Activated CD8-positive, alpha-beta T cell treated with anti-CD3 and anti-CD28 coated beads, Interleukin-2, amount 10 ng/mL, durations not matched to agents 7 days and 5 days (primary cell): Measurements from ENCODE around the gene IGFLR1. TPM values are rescaled to one million over a fixed set of nuclear protein-coding genes. Genes with fewer than 3 reads are reported as not detected.

ENCODE experiments used
- ATAC-seq: fragments of 150-1000 bp; cut with Tn5 transposase; one replicate; pipeline ENCODE4 v1.10.0; 2021; ENCODE audit warnings: moderate library complexity
- CTCF ChIA-PET: fragments of 350-600 bp; sonication (Branson Sonifier 250); formaldehyde crosslinking; loops from one replicate; lab custom pipeline; 2021; ENCODE audit warnings: antibody characterized with exemption; lab: Charles Lee
- POLR2A ChIA-PET: fragments of 350-600 bp; sonication (Branson Sonifier 250); formaldehyde crosslinking; loops from one replicate; lab custom pipeline; 2021; ENCODE audit warnings: antibody characterized with exemption; lab: Charles Lee
- DNase-seq: peaks from one replicate; pipeline ENCODE4 v3.0.0-alpha.2; 2020
- H3K27ac Mint-ChIP-seq: one replicate; pipeline ENCODE4 v1.8.0; 2021; ENCODE audit warnings: mild to moderate bottlenecking, mixed read lengths
- H3K27me3 Mint-ChIP-seq: one replicate; pipeline ENCODE4 v1.8.0; 2021; ENCODE audit warnings: low read depth, mixed read lengths
- H3K36me3 Mint-ChIP-seq: one replicate; pipeline ENCODE4 v1.8.0; 2021; ENCODE audit warnings: low read depth, mixed read lengths
- H3K4me1 Mint-ChIP-seq: one replicate; pipeline ENCODE4 v1.8.0; 2021; ENCODE audit warnings: low read depth, mixed read lengths
- H3K4me3 Mint-ChIP-seq: one replicate; pipeline ENCODE4 v1.8.0; 2021; ENCODE audit warnings: mild to moderate bottlenecking, mixed read lengths
- H3K9me3 Mint-ChIP-seq: one replicate; pipeline ENCODE4 v1.8.0; 2022; ENCODE audit warnings: mixed read lengths; ENCODE audit not compliant: insufficient read depth
- total RNA-seq, 2 experiments: library from RNA; stranded (reverse); gene quantifications; one replicate each; pipeline ENCODE4 v1.2.3, GENCODE V29; 2021

IGFLR1 gene
- 10 to 100 TPM; 29.9 to 37.1 TPM for total RNA-seq

- Mint-ChIP-seq H3K4me3 (peak within 1 kb of the TSS; percentile 93), H3K27ac (peak within 1 kb of the TSS; percentile 93), H3K9me3 (no peaks in the 10 kb centered on the region), H3K36me3 (peaks cover 32% of the 10 kb centered on the region), H3K27me3 (no peaks in the 10 kb centered on the region), H3K4me1 (peaks cover 55% of the 10 kb centered on the region)
- ChIA-PET CTCF (interaction anchor here (0.9 to 2.0 kb wide), 4 partner anchors 12 to 189 kb away, joined by 3 to 7 read pairs (median 4); no protein-coding TSS in a partner anchor), POLR2A (interaction anchor here (0.9 to 4.3 kb wide), 4 partner anchors 24 to 42 kb away, joined by 3 to 14 read pairs (median 4); partner anchors contain the start of gene KMT2B)
- DNase-seq (peak; percentile 80), ATAC-seq (no peak)
These were observed at the start of gene IGFLR1 for GRCh38 chr19:35742121-35742724. IGFLR1 (minus strand) TSS chr19:35742452; CDS start chr19:35741180, 1,272 bp downstream.

GRCh38 chr19:35791814-35792279 lies 49.6 kb upstream of the IGFLR1 start:
- Mint-ChIP-seq H3K36me3 (no peaks in the 10 kb centered on the region), H3K27ac (no peak overlapping the region), H3K27me3 (peaks cover 14% of the 10 kb centered on the region), H3K4me1 (no peaks in the 10 kb centered on the region), H3K4me3 (no peak overlapping the region), H3K9me3 (no peaks in the 10 kb centered on the region)
- ATAC-seq (no peak), DNase-seq (no peak)
- ChIA-PET CTCF (no interaction called here), POLR2A (no interaction called here)

GRCh38 chr19:35790981-35791813 lies 48.9 kb upstream of the IGFLR1 start:
- H3K36me3 Mint-ChIP-seq = no peaks in the 10 kb centered on the region

GRCh38 chr19:35789978-35790944 lies 48.0 kb upstream of the IGFLR1 start:
- no peak for ATAC-seq
- CTCF ChIA-PET = interaction anchor here (1.0 to 1.8 kb wide), 2 partner anchors 29 to 141 kb away, joined by 4 read pairs; no protein-coding TSS in a partner anchor

More at GRCh38 chr19:35790981-35791813, 48.9 kb upstream of the IGFLR1 start:
- no peak overlapping the region for H3K4me3 Mint-ChIP-seq
- H3K27ac Mint-ChIP-seq = no peak overlapping the region
- ChIA-PET CTCF (interaction anchor here (1.0 kb wide), 1 partner anchor 140 kb away, joined by 4 read pairs; no protein-coding TSS in a partner anchor), POLR2A (no interaction called here)
- ATAC-seq (peak; percentile 43), DNase-seq (peak; percentile 36)
- H3K27me3 Mint-ChIP-seq = peaks cover 8% of the 10 kb centered on the region
- H3K9me3 Mint-ChIP-seq = no peaks in the 10 kb centered on the region
- no peaks in the 10 kb centered on the region for H3K4me1 Mint-ChIP-seq

GRCh38 chr19:35789195-35789977 lies 47.1 kb upstream of the IGFLR1 start:
- POLR2A ChIA-PET = no interaction called here
- H3K27ac Mint-ChIP-seq = no peak overlapping the region
- CTCF ChIA-PET = interaction anchor here (1.8 kb wide), 1 partner anchor 30 kb away, joined by 4 read pairs; no protein-coding TSS in a partner anchor
- no peaks in the 10 kb centered on the region for H3K4me1 Mint-ChIP-seq
- H3K9me3 Mint-ChIP-seq = no peaks in the 10 kb centered on the region
- H3K27me3 Mint-ChIP-seq = peaks cover 3% of the 10 kb centered on the region
- H3K4me3 Mint-ChIP-seq = no peak overlapping the region
- H3K36me3 Mint-ChIP-seq = no peaks in the 10 kb centered on the region
- DNase-seq (no peak), ATAC-seq (no peak)

More at GRCh38 chr19:35789978-35790944, 48.0 kb upstream of the IGFLR1 start:
- Mint-ChIP-seq H3K4me1 (no peaks in the 10 kb centered on the region), H3K4me3 (no peak overlapping the region), H3K27me3 (peaks cover 3% of the 10 kb centered on the region), H3K9me3 (no peaks in the 10 kb centered on the region), H3K36me3 (no peaks in the 10 kb centered on the region), H3K27ac (no peak overlapping the region)
- POLR2A ChIA-PET = no interaction called here
- DNase-seq = no peak

- ChIA-PET POLR2A (no interaction called here), CTCF (interaction anchor here (1.8 kb wide), 1 partner anchor 31 kb away, joined by 4 read pairs; no protein-coding TSS in a partner anchor)
- no peak for ATAC-seq
- Mint-ChIP-seq H3K4me1 (no peaks in the 10 kb centered on the region), H3K36me3 (peaks cover under 1% of the 10 kb centered on the region), H3K4me3 (no peak overlapping the region), H3K9me3 (no peaks in the 10 kb centered on the region), H3K27me3 (peaks cover 3% of the 10 kb centered on the region), H3K27ac (no peak overlapping the region)
- DNase-seq = no peak
These were observed 46.1 kb upstream of the IGFLR1 start for GRCh38 chr19:35788205-35788960.

- no peak overlapping the region for H3K4me3 Mint-ChIP-seq
- H3K27me3 Mint-ChIP-seq = no peaks in the 10 kb centered on the region
- no peak for DNase-seq
- no peaks in the 10 kb centered on the region for H3K4me1 Mint-ChIP-seq
- H3K27ac Mint-ChIP-seq = no peak overlapping the region
- H3K9me3 Mint-ChIP-seq = no peaks in the 10 kb centered on the region
- ChIA-PET CTCF (no interaction called here), POLR2A (no interaction called here)
- ATAC-seq = no peak
- H3K36me3 Mint-ChIP-seq = peaks cover 8% of the 10 kb centered on the region
These were observed 45.1 kb upstream of the IGFLR1 start for GRCh38 chr19:35787227-35787799.

GRCh38 chr19:35786299-35787160 lies 44.3 kb upstream of the IGFLR1 start:
- H3K27me3 Mint-ChIP-seq = no peaks in the 10 kb centered on the region
- ChIA-PET CTCF (no interaction called here), POLR2A (interaction anchor here (0.6 to 0.8 kb wide), 2 partner anchors 14 to 41 kb away, joined by 3 read pairs; partner anchors contain the start of genes PSENEN and U2AF1L4)
- ATAC-seq (no peak), DNase-seq (no peak)
- H3K4me3 Mint-ChIP-seq = no peak overlapping the region
- no peak overlapping the region for H3K27ac Mint-ChIP-seq
- peaks cover 11% of the 10 kb centered on the region for H3K36me3 Mint-ChIP-seq
- H3K9me3 Mint-ChIP-seq = no peaks in the 10 kb centered on the region
- no peaks in the 10 kb centered on the region for H3K4me1 Mint-ChIP-seq

GRCh38 chr19:35785339-35785627 lies 43.0 kb upstream of the IGFLR1 start:
- ChIA-PET POLR2A (no interaction called here), CTCF (no interaction called here)
- H3K9me3 Mint-ChIP-seq = no peaks in the 10 kb centered on the region
- H3K27me3 Mint-ChIP-seq = no peaks in the 10 kb centered on the region
- H3K36me3 Mint-ChIP-seq = peaks cover 17% of the 10 kb centered on the region
- no peak overlapping the region for H3K4me3 Mint-ChIP-seq
- DNase-seq (no peak), ATAC-seq (no peak)
- H3K4me1 Mint-ChIP-seq = no peaks in the 10 kb centered on the region
- no peak overlapping the region for H3K27ac Mint-ChIP-seq
